ENCODE data around the gene ZNF624. TPM values are rescaled to one million over a fixed set of nuclear protein-coding genes. Genes with fewer than 3 reads are reported as not detected.
"Not testable (repeated sequence)": the region's sequence is repeated elsewhere in the genome, so short reads cannot be mapped to it uniquely, and the experiment has no call there.

The ZNF624 gene
- total and polyA plus RNA-seq, 2 donors (not counting 1 experiment from before 2014, with no cell fraction given): 2.2 to 12.0 TPM

GRCh38 chr17:16689731-16690281, 36.2 kb upstream of the ZNF624 start, which contains the start of gene CCDC144A:
Gene CCDC144A, plus strand, starts transcription at chr17:16690241. Its CDS starts 160 bp downstream, at chr17:16690401.
- H3K9ac ChIP-seq (ENCODE audit: low read length); H2AFZ ChIP-seq (ENCODE audit: insufficient read depth, low read depth, low read length, poor library complexity, severe bottlenecking); intact Hi-C loops (cut with micrococcal nuclease); POLR2A ChIA-PET; H3K27me3 Mint-ChIP-seq; H3K36me3 ChIP-seq (replicated peaks in 1 of 2; ENCODE audit: control extremely low read depth in 1 of 2, control insufficient read depth in 1 of 2, extremely low read depth in 1 of 2, insufficient read depth in 2 of 2, low read length in 1 of 2); H3K27me3 ChIP-seq (replicated peaks in 1 of 4; ENCODE audit: control extremely low read depth in 1 of 4, control insufficient read depth in 3 of 4, insufficient read depth in 4 of 4, low read length in 3 of 4); H4K20me1 ChIP-seq (ENCODE audit: control insufficient read depth, insufficient read depth, low read length, poor library complexity, severe bottlenecking); H3K4me3 Mint-ChIP-seq; CTCF ChIA-PET; H3K27ac ChIP-seq (ENCODE audit: low read length in 2 of 2); H3K4me3 ChIP-seq (ENCODE audit: control extremely low read depth in 1 of 5, extremely low read depth in 1 of 5, insufficient read depth in 1 of 5, low read depth in 2 of 5, low read length in 4 of 5); H3K9me3 ChIP-seq (ENCODE audit: control extremely low read depth in 1 of 3, control insufficient read depth in 2 of 3, insufficient read depth in 1 of 3, low read length in 2 of 3); H3K4me1 ChIP-seq (ENCODE audit: control insufficient read depth in 2 of 2, insufficient read depth in 2 of 2, low read length in 2 of 2); H3K4me1 Mint-ChIP-seq; H3K27ac Mint-ChIP-seq; H3K9me3 Mint-ChIP-seq (ENCODE audit: insufficient read depth); H3K4me2 ChIP-seq (replicated peaks; ENCODE audit: low read depth, low read length, poor library complexity, severe bottlenecking); H3K79me2 ChIP-seq (ENCODE audit: control insufficient read depth, insufficient read depth, low read length): not testable (repeated sequence)
- peak; percentile 31 for ATAC-seq (ENCODE audit: low read depth)
- peak; percentile 41 for DNase-seq
- TF ChIP-seq, protein P1, sequence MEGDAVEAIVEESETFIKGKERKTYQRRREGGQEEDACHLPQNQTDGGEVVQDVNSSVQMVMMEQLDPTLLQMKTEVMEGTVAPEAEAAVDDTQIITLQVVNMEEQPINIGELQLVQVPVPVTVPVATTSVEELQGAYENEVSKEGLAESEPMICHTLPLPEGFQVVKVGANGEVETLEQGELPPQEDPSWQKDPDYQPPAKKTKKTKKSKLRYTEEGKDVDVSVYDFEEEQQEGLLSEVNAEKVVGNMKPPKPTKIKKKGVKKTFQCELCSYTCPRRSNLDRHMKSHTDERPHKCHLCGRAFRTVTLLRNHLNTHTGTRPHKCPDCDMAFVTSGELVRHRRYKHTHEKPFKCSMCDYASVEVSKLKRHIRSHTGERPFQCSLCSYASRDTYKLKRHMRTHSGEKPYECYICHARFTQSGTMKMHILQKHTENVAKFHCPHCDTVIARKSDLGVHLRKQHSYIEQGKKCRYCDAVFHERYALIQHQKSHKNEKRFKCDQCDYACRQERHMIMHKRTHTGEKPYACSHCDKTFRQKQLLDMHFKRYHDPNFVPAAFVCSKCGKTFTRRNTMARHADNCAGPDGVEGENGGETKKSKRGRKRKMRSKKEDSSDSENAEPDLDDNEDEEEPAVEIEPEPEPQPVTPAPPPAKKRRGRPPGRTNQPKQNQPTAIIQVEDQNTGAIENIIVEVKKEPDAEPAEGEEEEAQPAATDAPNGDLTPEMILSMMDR (IDR thresholded peaks at IDR 0.05): peak; percentile 69
- WGBS (ENCODE audit: insufficient coverage): 80% methylated on average over 33 of the region's 33 CpGs

GRCh38 chr17:16687151-16687550, 33.5 kb upstream of the ZNF624 start:
- H3K36me3 ChIP-seq (replicated peaks in 1 of 2; ENCODE audit: control extremely low read depth in 1 of 2, control insufficient read depth in 1 of 2, extremely low read depth in 1 of 2, insufficient read depth in 2 of 2, low read length in 1 of 2); intact Hi-C loops (cut with micrococcal nuclease): not testable (repeated sequence)
- H3K27me3 Mint-ChIP-seq: peaks cover 16% of the 10 kb centered on the region

GRCh38 chr17:16686019-16686418, 32.4 kb upstream of the ZNF624 start:
- H3K4me3 Mint-ChIP-seq; H3K27ac ChIP-seq (ENCODE audit: low read length in 2 of 2); ATAC-seq (ENCODE audit: low read depth); H4K20me1 ChIP-seq (ENCODE audit: control insufficient read depth, insufficient read depth, low read length, poor library complexity, severe bottlenecking); H3K36me3 ChIP-seq (replicated peaks in 1 of 2; ENCODE audit: control extremely low read depth in 1 of 2, control insufficient read depth in 1 of 2, extremely low read depth in 1 of 2, insufficient read depth in 2 of 2, low read length in 1 of 2); intact Hi-C loops (cut with micrococcal nuclease); H3K4me1 Mint-ChIP-seq; H3K9ac ChIP-seq (ENCODE audit: low read length); H3K9me3 ChIP-seq (ENCODE audit: control extremely low read depth in 1 of 3, control insufficient read depth in 2 of 3, insufficient read depth in 1 of 3, low read length in 2 of 3); H2AFZ ChIP-seq (ENCODE audit: insufficient read depth, low read depth, low read length, poor library complexity, severe bottlenecking); CTCF ChIA-PET; H3K27me3 ChIP-seq (replicated peaks in 1 of 4; ENCODE audit: control extremely low read depth in 1 of 4, control insufficient read depth in 3 of 4, insufficient read depth in 4 of 4, low read length in 3 of 4); H3K4me2 ChIP-seq (replicated peaks; ENCODE audit: low read depth, low read length, poor library complexity, severe bottlenecking); DNase-seq; POLR2A ChIA-PET; H3K27ac Mint-ChIP-seq; H3K4me3 ChIP-seq (ENCODE audit: control extremely low read depth in 1 of 5, extremely low read depth in 1 of 5, insufficient read depth in 1 of 5, low read depth in 2 of 5, low read length in 4 of 5); H3K79me2 ChIP-seq (ENCODE audit: control insufficient read depth, insufficient read depth, low read length); H3K4me1 ChIP-seq (ENCODE audit: control insufficient read depth in 2 of 2, insufficient read depth in 2 of 2, low read length in 2 of 2); H3K9me3 Mint-ChIP-seq (ENCODE audit: insufficient read depth): not testable (repeated sequence)
- no CpG with 5 or more reads among the region's 4 CpGs for WGBS (ENCODE audit: insufficient coverage)
- H3K27me3 Mint-ChIP-seq: peaks cover 19% of the 10 kb centered on the region

More at GRCh38 chr17:16687151-16687550, 33.5 kb upstream of the ZNF624 start:
- POLR2A ChIA-PET; H3K79me2 ChIP-seq (ENCODE audit: control insufficient read depth, insufficient read depth, low read length); H2AFZ ChIP-seq (ENCODE audit: insufficient read depth, low read depth, low read length, poor library complexity, severe bottlenecking); H3K4me3 Mint-ChIP-seq; ATAC-seq (ENCODE audit: low read depth); H3K4me3 ChIP-seq (ENCODE audit: control extremely low read depth in 1 of 5, extremely low read depth in 1 of 5, insufficient read depth in 1 of 5, low read depth in 2 of 5, low read length in 4 of 5); H3K27ac Mint-ChIP-seq; H3K9me3 Mint-ChIP-seq (ENCODE audit: insufficient read depth); H3K4me1 ChIP-seq (ENCODE audit: control insufficient read depth in 2 of 2, insufficient read depth in 2 of 2, low read length in 2 of 2); H3K4me1 Mint-ChIP-seq; H4K20me1 ChIP-seq (ENCODE audit: control insufficient read depth, insufficient read depth, low read length, poor library complexity, severe bottlenecking); H3K27me3 ChIP-seq (replicated peaks in 1 of 4; ENCODE audit: control extremely low read depth in 1 of 4, control insufficient read depth in 3 of 4, insufficient read depth in 4 of 4, low read length in 3 of 4); DNase-seq; H3K4me2 ChIP-seq (replicated peaks; ENCODE audit: low read depth, low read length, poor library complexity, severe bottlenecking); CTCF ChIA-PET; H3K9me3 ChIP-seq (ENCODE audit: control extremely low read depth in 1 of 3, control insufficient read depth in 2 of 3, insufficient read depth in 1 of 3, low read length in 2 of 3); H3K27ac ChIP-seq (ENCODE audit: low read length in 2 of 2); H3K9ac ChIP-seq (ENCODE audit: low read length): not testable (repeated sequence)
- 60% methylated on average over 1 of the region's 5 CpGs for WGBS (ENCODE audit: insufficient coverage)

All from B cell (primary cell).